ENCODE measurements around the gene DDR2.

DNA sequence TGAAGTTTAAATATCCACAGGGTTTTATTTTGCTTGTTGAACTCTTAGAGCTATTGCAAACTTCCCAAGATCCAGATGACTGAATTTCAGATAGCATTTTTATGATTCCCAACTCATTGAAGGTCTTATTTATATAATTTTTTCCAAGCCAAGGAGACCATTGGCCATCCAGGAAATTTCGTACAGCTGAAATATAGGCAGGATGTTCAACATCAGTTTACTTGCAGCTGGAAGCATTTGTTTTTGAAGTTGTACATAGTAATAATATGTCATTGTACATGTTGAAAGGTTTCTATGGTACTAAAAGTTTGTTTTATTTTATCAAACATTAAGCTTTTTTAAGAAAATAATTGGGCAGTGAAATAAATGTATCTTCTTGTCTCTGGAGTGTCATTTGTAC is 32.8 kb upstream of the DDR2 start:
- TF ChIP-seq CTCF (IDR thresholded peaks at IDR 0.05) (no peak), SIN3A (IDR thresholded peaks at IDR 0.05; ENCODE audit: borderline replicate concordance, insufficient read depth, low read depth, low read length) (no peak), POLR2AphosphoS5 (IDR thresholded peaks at IDR 0.05; ENCODE audit: low read depth, low read length) (no peak)
- TF ChIP-seq, protein P1, sequence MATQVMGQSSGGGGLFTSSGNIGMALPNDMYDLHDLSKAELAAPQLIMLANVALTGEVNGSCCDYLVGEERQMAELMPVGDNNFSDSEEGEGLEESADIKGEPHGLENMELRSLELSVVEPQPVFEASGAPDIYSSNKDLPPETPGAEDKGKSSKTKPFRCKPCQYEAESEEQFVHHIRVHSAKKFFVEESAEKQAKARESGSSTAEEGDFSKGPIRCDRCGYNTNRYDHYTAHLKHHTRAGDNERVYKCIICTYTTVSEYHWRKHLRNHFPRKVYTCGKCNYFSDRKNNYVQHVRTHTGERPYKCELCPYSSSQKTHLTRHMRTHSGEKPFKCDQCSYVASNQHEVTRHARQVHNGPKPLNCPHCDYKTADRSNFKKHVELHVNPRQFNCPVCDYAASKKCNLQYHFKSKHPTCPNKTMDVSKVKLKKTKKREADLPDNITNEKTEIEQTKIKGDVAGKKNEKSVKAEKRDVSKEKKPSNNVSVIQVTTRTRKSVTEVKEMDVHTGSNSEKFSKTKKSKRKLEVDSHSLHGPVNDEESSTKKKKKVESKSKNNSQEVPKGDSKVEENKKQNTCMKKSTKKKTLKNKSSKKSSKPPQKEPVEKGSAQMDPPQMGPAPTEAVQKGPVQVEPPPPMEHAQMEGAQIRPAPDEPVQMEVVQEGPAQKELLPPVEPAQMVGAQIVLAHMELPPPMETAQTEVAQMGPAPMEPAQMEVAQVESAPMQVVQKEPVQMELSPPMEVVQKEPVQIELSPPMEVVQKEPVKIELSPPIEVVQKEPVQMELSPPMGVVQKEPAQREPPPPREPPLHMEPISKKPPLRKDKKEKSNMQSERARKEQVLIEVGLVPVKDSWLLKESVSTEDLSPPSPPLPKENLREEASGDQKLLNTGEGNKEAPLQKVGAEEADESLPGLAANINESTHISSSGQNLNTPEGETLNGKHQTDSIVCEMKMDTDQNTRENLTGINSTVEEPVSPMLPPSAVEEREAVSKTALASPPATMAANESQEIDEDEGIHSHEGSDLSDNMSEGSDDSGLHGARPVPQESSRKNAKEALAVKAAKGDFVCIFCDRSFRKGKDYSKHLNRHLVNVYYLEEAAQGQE (IDR thresholded peaks at IDR 0.05; ENCODE audit: insufficient read depth in 1 of 2, low read depth in 2 of 2, low read length in 1 of 2), result no peak
